DMS153 (cell line): ENCODE measurements around the gene AKAP13.

ENCODE experiments used
- DNase-seq: peaks from one replicate; lab custom pipeline; 2025; lab: John Stamatoyannopoulos, UW

Gene AKAP13

DNA sequence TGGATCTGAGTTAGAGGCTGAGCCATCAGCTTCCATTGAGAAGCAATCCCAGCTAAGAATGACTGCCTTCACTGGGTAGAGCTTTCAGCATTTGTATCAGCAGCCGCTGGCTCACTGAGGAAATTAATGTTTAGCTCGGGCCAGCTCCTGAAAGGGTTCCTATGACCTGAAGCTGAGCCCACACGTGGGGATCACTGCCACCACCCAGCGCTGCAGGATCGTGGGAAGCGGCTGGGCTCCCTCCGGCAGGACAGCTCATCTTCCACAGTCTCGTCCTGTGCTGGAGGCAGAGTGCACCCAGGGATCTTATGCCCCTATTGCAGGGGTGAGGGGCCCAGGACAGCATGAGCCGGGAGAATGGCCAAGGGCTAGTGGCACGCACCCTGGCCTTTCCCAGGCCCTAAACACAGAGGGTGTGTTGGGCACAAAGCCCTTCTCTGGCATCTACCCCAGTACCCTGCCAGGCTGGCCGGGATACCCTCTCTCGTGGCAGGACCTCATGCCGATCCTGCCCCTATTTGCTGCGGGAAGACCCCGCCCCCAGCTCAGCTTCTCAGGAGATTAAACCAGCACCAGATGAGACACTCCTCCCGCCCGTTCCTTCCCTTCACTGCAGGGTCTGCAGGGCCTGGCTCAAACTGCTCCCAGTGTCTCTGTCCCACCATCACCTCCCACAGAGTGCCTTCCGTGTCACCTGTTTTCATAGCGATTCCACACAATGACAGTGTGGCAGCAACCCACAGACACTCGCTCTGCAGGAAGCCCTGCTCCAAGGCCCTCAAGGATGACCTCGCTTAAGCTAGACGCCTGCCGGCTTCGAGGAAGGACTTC is 385.8 kb downstream of the AKAP13 start:
- no peak for DNase-seq

DNA sequence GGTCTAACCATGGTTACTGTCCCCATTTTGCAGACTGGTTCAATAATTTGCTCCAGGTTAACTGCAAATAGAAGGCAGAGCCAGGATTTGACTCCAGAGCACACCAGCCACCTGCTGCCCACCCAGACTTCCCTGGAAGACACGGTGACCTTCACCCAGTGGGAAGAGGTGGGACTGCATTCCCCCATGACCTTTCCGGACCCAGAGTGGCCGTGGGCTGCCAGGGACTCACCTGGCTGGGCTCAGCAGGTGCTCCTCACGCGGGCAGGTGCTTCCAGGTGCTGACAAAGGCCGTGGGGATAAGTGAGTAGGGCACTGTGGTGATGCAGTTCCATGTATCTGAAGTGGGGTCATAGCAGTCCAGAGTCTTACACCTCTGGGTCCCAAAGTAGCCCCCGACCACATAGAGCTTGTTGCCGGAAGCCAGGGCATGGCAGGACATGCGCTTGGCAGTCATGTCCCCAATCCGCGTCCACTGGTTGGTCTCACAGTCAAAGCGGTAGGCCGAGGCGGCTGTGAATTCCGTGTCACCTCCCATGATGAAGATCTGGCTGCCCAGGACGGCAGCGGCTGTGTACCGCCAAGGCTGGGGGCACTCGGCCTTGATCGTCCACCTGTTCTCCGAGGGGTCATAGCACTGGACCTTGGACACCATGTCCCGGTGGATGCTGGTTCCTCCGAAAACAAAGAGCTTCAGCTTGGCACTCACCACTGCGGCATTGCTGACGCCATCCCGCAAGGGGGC is 387.6 kb downstream of the AKAP13 start:
- DNase-seq, result no peak

DNA sequence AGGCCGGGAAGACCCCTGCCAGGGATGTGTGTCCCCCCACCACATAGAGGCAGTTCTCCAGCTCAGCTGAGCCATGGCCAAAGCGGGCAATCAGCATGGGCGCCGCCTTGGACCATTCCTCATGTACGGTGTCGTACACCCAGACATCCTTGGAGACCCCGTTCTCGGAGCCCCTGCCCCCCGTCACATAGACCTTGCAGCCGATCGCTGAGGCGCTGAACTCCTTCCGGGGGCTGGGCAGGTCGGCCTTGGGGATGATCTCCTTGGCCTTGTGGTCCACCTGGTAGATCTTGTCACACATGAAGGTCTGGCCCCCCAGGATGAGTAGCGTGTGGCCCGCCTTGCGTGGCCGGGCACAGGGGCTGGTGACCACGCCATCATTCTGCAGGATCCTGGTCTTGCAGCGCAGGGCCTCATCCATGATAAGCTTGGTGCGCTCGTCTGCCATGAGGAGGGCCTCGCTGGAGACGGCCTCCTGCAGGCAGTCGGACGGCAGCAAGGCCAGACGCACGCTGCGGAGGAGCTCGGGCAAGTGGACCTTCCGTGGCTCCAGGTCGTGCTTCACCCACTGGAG is 388.3 kb downstream of the AKAP13 start:
- no peak for DNase-seq

DNA sequence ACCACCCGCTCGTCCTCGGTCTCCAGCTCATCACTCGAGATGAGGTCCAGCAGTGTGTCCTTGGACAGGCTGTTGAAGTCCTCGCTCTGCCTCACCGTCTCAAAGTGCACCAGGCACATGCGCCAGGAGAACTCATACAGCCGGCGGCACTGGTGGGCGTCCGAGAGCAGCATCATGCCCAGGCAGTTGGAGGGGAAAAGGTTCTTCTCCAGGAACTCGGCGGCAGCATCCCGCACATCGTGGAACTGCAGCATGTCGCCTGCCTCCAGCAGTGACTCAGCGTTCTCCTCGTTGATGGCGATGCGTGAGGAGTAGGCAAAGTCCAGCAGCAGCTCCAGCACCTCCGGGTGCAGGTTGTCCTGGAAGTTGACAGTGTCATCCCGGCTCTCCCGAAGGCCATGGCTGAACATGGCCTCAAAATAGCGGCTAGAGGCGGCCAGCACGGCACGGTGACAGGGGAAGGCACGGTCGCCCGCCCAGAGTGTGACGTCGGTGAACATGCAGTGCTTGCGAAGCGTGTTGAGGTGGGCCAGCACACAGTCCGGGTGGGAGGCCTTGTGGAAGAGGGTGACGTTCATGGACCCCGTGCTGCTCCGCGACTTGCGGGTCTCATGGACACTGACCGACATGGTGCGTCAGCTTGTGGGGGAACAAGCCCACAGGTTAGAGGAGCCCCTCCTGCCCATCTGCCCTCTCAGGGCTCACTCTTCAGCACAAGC is 388.9 kb downstream of the AKAP13 start:
- no peak for DNase-seq

DNA sequence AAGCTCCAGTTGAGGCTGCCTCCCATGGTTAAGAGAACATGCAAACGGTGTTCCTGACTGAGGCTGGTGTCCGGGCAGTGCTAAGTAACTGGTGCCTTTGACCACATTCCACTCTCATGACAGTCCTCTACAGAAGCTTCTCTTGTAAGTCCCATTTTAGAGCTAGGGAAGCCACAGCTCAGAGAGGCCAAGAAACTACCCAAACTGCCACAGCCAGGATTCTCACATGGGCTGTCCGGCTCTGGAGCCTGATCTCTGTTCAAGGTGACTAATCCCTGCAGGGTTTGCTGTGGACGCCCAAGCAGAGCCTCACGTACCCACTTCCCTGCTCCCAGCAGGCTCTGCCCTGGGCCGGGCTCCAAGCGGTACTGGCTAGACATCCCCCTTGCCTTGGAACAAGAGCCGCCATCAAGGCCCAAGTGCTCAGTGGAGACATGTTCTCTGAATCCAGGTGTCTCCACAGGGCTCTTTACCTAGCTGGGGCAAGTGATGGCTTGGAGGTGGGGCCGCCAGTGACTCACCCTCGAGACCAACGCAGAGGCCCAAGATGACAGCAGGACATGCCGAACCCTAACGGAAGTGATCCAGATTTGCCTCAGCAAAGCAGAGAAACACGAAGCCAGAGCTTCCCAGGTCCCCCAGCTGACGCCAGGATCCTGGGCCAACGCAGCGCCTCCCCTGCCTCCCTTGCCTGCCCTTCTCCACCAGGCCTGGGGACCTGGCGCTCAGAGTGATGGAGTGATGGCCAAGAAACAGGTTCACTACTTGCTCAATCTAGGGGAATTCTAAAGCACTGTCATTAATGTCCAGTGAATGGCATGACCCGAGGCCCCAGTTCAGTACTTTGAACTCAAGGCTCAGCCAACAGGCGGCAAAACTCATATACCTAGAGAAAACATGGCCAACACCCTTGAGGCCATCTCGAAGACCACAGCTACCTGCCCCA is 390.0 kb downstream of the AKAP13 start:
- DNase-seq, result no peak

DNA sequence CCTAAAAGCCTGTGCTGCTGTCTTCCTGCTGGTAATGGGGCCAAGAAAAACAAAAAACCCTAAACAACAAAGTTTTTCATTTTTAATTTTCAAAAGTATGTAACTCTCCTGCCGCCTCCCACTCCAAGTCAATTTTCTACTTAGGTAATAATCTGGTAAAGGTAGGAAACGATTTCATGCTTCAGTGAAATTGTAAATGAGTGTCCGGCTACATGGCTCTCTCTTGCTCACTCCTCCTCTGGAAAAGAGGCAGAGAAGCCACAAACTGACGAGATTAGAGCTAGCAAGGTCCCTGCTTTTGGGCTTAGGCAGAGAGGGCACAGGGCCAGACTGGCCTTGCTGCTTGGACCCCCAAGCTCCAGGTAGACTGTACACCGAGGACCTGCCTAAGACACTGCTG is 390.9 kb downstream of the AKAP13 start:
- DNase-seq, result no peak

DNA sequence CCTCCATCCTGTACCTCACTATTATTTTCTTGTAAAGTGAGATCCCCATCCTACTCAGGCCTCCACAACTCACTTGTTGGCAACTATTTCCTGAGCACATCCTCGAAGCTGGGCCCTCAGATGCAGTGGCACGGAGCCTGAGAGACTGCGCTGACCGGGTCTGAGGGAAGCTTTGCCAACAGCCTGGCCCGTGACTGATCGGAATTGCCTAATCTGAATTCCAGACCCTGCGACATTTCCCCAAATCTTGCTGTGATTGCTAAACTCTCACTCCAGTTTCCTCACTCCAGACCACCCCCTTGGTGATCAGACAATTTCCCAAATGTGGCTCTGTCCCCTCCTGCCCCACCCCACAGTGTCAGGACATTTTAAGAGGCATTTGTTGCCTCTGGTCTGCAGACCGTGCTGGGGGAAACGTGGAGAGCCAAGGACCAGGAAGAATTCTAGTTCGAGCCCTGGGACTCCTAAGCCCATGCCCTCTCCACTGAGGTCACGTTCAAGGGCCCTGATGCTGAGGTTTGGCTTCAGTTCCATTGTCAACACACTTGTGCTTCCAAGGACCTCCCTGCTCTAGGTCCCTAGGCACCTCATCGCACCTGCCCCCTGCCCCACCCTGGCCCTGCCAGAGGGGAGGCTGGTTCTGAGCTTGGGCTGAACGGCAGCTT is 391.5 kb downstream of the AKAP13 start:
- DNase-seq, result no peak

DNA sequence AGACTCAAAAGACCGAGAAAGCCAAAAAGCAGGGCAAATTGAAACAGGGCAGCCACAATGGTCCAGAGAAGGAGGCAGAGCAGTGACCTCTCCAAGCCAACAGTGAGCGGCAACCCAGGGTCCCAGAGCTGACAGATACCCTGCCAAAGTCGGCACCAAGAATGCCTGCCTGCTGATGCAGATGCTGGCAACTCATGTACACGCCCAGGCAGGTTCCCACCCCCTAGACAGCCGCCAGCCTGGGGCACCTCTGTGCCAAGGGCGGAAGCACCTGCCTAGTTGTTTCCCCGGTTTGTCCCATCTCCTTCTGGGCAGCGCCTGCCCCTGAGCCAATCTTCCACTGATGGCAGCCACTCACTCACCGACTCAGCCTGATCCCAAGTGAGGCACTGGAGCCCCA is 392.3 kb downstream of the AKAP13 start:
- no peak for DNase-seq

DNA sequence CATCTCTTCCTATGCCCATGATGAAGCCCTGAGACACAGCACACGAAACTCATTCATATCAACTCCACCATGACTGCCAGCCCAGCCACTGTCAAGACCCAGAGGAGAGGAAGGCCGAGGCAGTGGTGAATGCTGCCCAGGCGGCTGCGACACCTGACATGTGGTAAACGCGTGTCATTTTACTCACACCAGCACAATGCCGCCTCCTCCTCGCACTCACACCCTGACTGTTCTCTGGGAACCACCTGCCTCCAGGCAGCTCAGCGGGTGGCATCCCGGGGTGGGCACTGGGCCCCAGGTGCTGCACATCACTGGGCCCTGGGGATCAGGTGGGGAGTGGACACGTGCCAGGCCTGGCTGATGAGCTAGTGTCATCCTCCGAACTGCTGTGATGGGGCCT is 392.8 kb downstream of the AKAP13 start:
- DNase-seq, result no peak

DNA sequence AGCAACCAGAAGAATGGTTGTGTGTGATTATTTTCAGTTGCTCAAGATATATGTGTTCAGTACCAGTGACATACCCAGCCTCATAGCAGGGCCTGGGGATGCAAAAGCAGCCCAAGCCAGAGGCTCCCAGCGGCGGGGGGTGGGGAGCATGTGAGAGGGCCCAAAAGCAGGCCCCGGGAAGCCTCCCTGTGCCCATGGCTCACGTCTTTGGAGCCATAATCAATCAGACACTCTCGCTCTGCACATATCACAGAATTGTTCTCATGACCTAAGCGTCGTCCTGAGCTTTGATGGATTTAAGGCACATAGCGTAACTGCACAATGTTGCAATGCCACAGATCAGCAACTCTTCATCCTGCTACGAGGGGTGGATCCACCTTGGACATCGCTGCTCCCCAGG is 393.6 kb downstream of the AKAP13 start:
- no peak for DNase-seq

DNA sequence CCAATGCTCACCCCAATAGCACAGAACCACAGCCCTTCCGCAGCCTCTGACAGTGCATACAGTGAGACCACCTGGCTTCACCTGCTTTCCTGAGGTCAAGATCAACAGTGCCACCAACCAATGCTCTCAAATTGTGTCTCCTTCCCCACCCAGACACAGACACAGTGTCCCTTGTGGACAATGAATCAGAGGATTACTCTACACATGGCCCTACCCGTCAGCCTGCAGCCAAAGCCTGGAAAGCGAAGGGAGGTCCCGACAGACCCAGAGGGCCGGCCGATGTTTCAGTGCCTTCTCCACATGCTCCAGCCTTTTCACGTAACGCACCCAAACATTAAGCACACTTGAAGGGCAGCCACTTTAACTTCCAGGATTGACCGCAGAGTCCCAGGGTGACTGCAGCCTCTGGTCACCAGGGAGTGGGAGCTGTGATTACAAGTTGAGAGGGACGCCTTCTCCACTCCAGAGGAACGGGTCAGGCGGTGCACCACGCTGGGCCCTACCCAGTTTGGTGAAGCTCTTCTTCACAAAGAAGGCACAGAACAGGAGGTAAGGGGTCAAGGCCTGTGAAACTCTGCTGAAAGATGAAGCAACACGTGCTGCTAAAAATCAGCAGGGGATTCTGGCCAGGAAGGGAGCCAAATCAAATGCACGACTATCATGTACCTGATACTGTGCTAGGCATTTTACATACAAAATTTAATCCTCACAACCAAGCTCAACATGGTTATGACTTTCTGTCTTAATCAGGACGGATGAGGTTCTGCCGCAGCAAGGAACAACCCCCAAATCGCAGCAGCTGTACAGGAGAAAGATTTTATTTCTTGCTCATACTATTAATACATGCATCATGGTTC is 397.1 kb downstream of the AKAP13 start:
- no peak for DNase-seq

DNA sequence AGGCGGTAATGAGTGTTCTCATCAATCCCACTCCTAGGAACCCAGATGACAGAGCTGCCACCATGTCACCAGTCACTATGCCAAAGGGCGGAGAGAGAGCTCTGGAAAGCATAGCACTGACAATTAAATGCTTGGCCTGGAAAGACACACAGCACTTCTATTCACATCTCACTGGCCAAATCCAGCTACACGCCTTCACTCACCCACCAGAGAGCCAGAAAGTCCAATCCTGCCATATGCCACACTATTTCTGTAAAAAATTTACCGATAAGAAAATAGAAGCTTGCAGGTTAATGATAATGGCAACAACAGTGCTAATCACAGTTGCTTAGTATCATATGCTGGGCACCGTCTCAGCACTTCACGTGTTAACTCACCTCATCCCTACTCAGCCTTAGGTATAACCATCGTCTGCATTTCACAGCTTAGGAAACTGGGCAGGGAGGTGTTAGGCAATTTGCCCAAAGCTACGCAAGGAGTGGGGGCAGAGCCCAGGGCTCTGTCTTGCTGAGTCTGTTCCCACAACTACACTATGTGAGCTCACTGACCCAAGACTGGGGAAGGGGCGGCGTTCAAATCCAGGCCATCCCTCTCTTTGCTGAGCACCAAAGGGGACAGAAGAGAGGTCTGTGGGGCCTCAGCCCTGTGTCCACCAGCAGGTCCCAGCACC is 397.8 kb downstream of the AKAP13 start:
- no peak for DNase-seq

DNA sequence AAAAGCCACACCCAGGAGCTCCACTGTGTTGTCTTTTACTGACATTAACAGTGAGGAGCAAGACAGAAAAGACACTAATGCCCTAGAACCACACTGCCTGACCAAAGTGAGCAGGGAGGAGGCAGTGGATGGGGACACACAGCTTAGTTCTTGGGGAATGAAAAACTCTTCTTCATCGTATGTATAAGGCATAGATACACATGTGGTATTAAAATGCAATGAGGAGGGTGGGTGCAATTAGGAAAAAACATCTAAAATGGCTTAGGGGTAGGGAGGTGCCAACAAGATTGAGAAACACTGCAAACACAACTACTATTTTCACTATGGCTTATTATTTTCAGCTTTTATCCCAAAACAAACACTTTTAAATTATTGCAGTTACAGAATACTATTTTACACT is 398.8 kb downstream of the AKAP13 start:
- DNase-seq, result no peak

DNA sequence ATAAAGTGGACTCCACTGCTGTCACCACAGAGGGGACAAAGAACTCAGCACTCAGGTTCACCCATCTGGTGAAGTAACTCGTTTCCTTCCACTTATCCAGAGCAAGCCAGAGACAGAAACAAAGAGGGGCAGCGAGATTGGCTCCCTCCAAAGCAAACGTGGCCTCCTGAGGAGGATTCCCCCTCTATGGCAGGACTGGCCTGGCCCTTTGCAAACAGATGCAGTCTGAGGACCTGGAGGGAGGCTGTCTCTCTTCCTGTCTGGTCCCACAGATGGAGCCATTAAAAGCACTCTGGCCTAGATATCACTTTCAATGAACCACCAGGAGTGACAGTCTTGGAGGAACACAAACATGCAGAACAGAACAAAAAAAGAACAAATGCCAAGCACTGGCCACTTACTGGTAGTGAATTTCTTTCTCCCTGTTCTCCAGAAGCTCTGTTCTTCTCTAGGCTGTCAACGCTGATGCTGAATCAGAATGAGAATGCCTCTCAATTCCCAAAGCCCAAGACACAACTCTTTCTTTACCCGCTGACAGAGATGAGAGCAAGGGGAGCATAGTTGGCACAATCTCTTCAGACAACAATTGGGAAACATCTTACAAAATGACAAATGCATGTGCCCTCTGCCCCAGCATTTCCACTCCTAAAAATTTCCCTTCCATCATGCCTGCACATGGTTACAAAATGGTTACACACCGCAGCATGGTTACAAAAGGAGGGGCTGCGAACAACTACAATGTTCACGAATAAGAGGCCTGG is 400.0 kb downstream of the AKAP13 start:
- DNase-seq, result no peak

DNA sequence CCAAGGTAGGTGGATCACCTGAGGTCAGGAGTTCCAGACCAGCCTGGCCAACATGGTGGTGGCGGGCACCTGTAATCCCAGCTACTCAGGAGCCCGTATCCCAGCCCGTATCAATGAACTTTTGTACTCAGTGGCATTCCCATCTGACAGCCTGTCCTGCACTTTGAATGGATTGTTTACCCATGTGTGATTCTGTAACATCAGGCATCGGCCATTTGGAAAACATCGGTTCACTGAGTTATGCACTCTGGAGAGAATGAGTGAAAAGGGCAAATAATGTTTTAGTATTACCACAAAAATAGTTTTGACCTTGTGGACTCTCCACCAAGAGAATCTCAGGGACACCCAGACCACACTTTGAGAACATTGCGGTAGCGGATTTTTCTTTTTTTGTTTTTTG is 400.7 kb downstream of the AKAP13 start:
- DNase-seq, result no peak

DNA sequence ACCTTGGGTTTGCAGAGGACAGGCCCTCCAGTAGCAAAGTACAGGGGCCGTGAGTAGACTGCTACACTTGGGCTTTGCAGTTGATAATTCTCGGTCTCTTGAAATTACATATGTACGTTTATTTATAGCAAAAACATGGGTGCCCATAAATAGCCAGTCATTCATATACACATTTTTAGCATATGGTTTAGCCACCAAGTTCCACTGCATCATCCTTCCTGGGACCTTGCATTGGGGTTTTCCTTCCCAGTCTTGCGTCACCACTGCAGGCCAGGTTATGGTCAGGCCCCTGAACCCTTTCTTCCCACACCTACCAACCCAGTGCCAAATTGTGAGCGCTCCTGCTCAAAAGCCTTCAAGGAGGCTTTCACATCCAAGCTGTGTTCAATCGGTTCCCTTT is 401.7 kb downstream of the AKAP13 start:
- DNase-seq, result no peak

DNA sequence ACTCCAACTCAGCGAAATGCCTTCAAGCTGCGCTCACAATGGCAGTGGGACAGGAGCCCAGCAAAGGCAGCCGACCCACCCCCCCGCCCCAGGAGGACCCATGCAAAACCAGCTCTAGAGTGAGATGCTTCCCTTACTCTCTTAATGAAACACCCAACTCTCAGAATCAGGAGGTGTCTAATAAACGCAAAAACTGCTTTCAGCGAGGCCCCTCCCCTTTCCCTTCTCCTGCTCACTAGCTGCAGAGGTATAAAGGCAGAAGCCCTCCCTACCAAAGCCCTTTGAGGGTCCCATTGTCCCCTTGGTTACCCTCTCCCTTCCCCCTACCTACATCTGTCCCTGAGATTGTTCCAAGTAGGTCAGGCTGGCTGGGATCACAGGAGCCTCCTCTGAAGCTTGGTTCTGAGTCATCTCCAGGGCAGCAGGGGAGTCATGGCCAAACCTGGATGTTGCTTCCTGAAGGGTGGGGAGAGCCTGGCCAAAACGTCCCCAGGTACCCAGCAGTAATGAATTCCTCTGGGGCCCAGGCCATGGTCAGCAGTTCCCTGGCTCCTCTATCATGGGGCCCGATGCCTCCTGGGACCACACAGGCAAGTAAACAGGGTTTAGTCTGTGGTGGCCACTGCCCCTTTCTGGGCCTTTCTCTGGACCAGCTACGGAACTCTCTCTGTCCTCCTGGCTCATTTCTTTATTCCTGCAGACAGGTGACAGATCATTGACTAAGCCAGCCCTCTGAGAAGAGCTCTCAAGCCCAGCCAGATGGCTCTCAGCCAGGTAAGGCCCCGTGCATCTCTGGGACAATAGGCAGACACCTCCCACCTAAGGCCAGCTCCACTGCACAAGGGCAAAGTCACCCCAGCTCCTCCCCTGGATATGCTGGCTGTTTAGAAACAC is 405.7 kb downstream of the AKAP13 start:
- peak; percentile 56 for DNase-seq

DNA sequence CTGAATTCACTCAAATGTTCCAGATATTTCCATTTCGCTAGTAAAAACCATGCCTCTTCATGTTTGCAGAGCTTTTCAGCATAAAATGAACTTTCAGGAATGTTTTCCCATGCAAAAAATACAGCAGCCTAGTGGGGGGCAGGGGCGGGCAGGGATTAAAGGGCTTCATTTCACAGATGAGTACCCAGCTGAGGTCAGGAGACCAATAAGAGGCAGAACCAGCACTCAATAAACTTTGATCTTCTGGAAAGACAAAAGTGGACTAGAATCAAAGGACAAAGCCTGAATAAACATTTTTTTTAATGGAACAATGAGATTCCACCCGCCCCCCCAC is 406.3 kb downstream of the AKAP13 start:
- DNase-seq, result no peak
